ENCODE data around the gene ELFN2.

ELFN2 gene

DNA sequence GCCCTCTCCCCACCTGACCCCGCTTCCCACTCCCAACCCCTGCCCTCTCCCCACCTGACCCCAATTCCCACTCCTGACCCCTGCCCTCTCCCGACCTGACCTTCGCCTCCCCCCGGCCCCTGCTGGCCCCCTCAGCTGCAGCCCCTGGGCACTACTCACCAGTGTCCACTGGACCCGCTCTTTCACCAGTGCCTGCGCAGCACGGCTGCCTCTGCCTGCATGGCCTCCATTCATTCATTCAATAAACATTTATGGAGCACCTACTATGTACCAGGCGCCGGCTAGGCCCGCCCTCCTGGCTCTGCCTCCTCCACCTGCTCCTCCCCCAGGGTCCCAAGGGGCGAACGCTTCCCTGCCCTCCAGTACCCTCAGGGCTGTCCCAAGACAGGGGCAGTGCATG is 42.6 kb downstream of the ELFN2 start:
- TF ChIP-seq, protein P1, sequence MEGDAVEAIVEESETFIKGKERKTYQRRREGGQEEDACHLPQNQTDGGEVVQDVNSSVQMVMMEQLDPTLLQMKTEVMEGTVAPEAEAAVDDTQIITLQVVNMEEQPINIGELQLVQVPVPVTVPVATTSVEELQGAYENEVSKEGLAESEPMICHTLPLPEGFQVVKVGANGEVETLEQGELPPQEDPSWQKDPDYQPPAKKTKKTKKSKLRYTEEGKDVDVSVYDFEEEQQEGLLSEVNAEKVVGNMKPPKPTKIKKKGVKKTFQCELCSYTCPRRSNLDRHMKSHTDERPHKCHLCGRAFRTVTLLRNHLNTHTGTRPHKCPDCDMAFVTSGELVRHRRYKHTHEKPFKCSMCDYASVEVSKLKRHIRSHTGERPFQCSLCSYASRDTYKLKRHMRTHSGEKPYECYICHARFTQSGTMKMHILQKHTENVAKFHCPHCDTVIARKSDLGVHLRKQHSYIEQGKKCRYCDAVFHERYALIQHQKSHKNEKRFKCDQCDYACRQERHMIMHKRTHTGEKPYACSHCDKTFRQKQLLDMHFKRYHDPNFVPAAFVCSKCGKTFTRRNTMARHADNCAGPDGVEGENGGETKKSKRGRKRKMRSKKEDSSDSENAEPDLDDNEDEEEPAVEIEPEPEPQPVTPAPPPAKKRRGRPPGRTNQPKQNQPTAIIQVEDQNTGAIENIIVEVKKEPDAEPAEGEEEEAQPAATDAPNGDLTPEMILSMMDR (IDR thresholded peaks at IDR 0.05; ENCODE audit: insufficient read depth, low read length, poor library complexity, severe bottlenecking) = no peak
- H3K27me3 ChIP-seq (replicated peaks; ENCODE audit: control insufficient read depth, insufficient read depth, low read length) = peaks cover 3% of the 10 kb centered on the region
- no peak overlapping the region for H3K4me3 ChIP-seq (replicated peaks; ENCODE audit: low read depth, low read length)
- no peaks in the 10 kb centered on the region for H3K36me3 ChIP-seq (ENCODE audit: control insufficient read depth, insufficient read depth, low read length)
- DNase-seq (ENCODE audit: extremely low read depth, insufficient read length) = no peak

DNA sequence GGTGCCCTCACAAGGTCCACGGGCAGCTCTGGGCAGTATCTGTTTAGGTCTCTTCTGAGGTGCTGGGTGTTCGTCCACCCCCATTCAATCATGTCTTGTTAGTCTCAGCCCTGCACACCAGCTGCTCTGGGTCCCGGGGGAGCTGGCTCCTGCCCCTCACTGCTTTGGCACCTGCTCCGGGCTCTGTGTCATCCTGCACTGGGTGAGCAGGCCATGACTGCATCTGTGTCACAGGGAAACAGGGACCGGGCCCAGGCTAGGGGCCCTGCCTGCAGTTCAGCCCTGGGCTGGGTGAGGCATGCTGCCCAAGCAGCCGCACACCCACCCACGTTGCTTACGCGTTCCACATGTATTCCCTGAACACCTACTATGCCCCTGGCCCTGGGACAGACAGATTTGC is 43.9 kb downstream of the ELFN2 start:
- no peaks in the 10 kb centered on the region for H3K36me3 ChIP-seq (ENCODE audit: control insufficient read depth, insufficient read depth, low read length)
- TF ChIP-seq, protein P1 (IDR thresholded peaks at IDR 0.05; ENCODE audit: insufficient read depth, low read length, poor library complexity, severe bottlenecking) = no peak
- DNase-seq (ENCODE audit: extremely low read depth, insufficient read length) = no peak
- H3K4me3 ChIP-seq (replicated peaks; ENCODE audit: low read depth, low read length) = no peak overlapping the region
- H3K27me3 ChIP-seq (replicated peaks; ENCODE audit: control insufficient read depth, insufficient read depth, low read length) = peaks cover 1% of the 10 kb centered on the region; the same call in 1 of the 2 replicates

DNA sequence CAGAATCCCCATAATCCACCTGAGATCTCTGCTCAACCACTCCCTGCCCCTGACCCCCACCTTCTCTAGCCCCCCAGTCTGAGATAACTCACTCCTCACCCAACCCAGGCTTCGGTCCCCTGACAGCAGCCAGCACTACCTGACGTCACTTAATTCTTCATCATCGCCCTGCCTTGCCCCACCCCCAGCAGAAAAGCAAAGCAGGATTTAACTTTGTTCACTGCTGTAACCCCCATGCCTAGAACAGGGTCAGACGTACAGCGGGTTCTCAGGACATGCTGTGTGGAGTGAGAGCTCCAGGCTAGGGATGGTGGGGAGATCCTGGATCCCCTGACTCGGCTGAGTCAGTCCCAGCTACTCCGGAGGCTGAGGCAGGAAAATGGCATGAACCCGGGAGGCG is 45.8 kb downstream of the ELFN2 start:
- Histone ChIP-seq H3K27me3 (replicated peaks; ENCODE audit: control insufficient read depth, insufficient read depth, low read length) (no peaks in the 10 kb centered on the region; the same call in 1 of the 2 replicates), H3K36me3 (ENCODE audit: control insufficient read depth, insufficient read depth, low read length) (no peaks in the 10 kb centered on the region)

DNA sequence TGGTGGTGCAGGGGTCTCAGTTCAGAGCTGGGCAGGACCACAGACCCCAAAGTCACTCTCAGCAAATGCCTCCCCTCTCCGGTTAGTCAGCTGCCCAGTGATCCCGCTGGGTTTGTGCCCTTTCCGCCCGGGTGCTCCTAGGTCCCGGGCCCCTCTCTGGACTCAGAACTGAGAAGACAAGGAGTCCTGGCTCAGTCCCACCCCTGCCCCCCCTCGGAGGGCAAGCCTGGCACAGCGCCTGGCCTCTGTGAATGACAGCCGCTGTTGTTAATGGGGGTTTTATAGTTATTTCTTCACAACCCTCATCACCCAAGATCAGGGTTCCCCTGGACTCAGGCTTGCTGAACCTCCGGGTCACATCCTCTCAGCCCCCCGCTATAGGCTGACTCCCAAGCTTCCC is 47.6 kb downstream of the ELFN2 start:
- Histone ChIP-seq H3K27me3 (replicated peaks; ENCODE audit: control insufficient read depth, insufficient read depth, low read length) (no peaks in the 10 kb centered on the region; the same call in 1 of the 2 replicates), H3K4me3 (replicated peaks; ENCODE audit: low read depth, low read length) (no peak overlapping the region), H3K36me3 (ENCODE audit: control insufficient read depth, insufficient read depth, low read length) (no peaks in the 10 kb centered on the region)
- TF ChIP-seq, protein P1 (IDR thresholded peaks at IDR 0.05; ENCODE audit: insufficient read depth, low read length, poor library complexity, severe bottlenecking) = no peak
- no peak for DNase-seq (ENCODE audit: extremely low read depth, insufficient read length)

More for the DNA sequence above, 45.8 kb downstream of the ELFN2 start:
- no peak overlapping the region for H3K4me3 ChIP-seq (replicated peaks; ENCODE audit: low read depth, low read length)
- DNase-seq (ENCODE audit: extremely low read depth, insufficient read length) = no peak
- TF ChIP-seq, protein P1 (IDR thresholded peaks at IDR 0.05; ENCODE audit: insufficient read depth, low read length, poor library complexity, severe bottlenecking) = no peak

DNA sequence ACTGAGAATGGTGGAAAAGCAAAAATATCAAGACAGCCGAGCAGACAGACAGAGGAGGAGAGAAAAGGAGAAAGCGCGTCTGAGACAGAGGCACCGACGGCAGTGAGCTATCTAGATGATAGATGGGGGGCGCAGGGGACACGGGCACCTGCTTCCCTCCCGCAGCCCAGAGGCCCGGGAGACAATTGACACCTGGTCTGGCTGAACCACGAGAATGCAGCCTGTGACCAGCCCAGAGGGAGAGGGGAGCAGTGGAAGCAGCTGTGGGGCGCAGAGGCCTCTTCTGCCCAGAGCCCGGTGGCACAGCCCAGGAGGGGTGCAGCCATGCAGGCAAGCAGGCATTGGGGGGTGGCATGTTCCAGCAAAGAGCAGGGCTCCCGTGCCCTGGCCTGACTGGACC is 48.2 kb downstream of the ELFN2 start:
- TF ChIP-seq, protein P1 (IDR thresholded peaks at IDR 0.05; ENCODE audit: insufficient read depth, low read length, poor library complexity, severe bottlenecking) = no peak
- Histone ChIP-seq H3K27me3 (replicated peaks; ENCODE audit: control insufficient read depth, insufficient read depth, low read length) (no peaks in the 10 kb centered on the region; the same call in 1 of the 2 replicates), H3K36me3 (ENCODE audit: control insufficient read depth, insufficient read depth, low read length) (no peaks in the 10 kb centered on the region), H3K4me3 (replicated peaks; ENCODE audit: low read depth, low read length) (no peak overlapping the region)
- DNase-seq (ENCODE audit: extremely low read depth, insufficient read length) = no peak

DNA sequence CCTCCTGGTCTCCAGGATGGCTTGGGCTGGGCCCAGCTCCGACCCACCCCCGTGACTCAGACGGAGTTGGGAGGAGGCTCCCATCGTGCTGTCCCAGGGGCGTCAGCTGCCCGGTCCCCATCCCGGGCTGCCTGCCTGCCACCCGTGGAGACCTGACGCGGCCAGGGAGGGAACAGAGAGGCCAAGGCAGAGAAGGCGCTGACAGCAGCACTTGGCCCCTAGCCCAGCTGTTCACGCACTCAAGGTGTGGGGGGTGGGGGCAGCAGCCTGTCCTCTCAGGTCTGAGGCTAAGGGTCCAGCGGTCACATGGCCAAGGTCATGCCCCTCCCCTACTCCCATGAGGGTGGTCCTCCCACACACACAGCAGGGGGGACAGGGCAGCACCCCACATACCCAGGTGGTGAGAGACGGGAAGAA is 48.6 kb downstream of the ELFN2 start:
- no peaks in the 10 kb centered on the region; the same call in 1 of the 2 replicates for H3K27me3 ChIP-seq (replicated peaks; ENCODE audit: control insufficient read depth, insufficient read depth, low read length)
- no peak overlapping the region for H3K4me3 ChIP-seq (replicated peaks; ENCODE audit: low read depth, low read length)
- no peak for DNase-seq (ENCODE audit: extremely low read depth, insufficient read length)
- H3K36me3 ChIP-seq (ENCODE audit: control insufficient read depth, insufficient read depth, low read length) = no peaks in the 10 kb centered on the region
- TF ChIP-seq, protein P1 (IDR thresholded peaks at IDR 0.05; ENCODE audit: insufficient read depth, low read length, poor library complexity, severe bottlenecking) = no peak

All from GM06990 (cell line).